ENCODE data around the gene GAK.

Gene GAK

GRCh38 chr4:949656-950055, 17.5 kb upstream of the GAK start:
- H3K4me3 ChIP-seq (ENCODE audit: low read depth, low read length), result no peak overlapping the region
- DNase-seq (ENCODE audit: low read depth), result no peak
- TF ChIP-seq CTCF (IDR thresholded peaks at IDR 0.05; ENCODE audit: low read depth, low read length), result no peak

GRCh38 chr4:948936-949300, 16.8 kb upstream of the GAK start:
- TF ChIP-seq MYC (IDR thresholded peaks at IDR 0.05; ENCODE audit: low read depth, low read length) (no peak), MAX (IDR thresholded peaks at IDR 0.05; ENCODE audit: low read depth, low read length) (no peak)
- no peak for DNase-seq (ENCODE audit: low read depth)
- H3K4me3 ChIP-seq (ENCODE audit: low read depth, low read length), result no peak overlapping the region

- DNase-seq (ENCODE audit: low read depth), result no peak
- no peak overlapping the region for H3K4me3 ChIP-seq (ENCODE audit: low read depth, low read length)
- TF ChIP-seq MYC (IDR thresholded peaks at IDR 0.05; ENCODE audit: low read depth, low read length) (no peak), POLR2A (IDR thresholded peaks at IDR 0.05; ENCODE audit: extremely low read depth, insufficient read length) (no peak), CTCF (IDR thresholded peaks at IDR 0.05; ENCODE audit: low read depth, low read length) (no peak), MAX (IDR thresholded peaks at IDR 0.05; ENCODE audit: low read depth, low read length) (no peak)
Measured at GRCh38 chr4:948101-948935, 16.2 kb upstream of the GAK start.

- no peak for TF ChIP-seq MAX (IDR thresholded peaks at IDR 0.05; ENCODE audit: low read depth, low read length)
- no peak for TF ChIP-seq POLR2A (IDR thresholded peaks at IDR 0.05; ENCODE audit: extremely low read depth, insufficient read length)
- no peak for TF ChIP-seq MYC (IDR thresholded peaks at IDR 0.05; ENCODE audit: low read depth, low read length)
- TF ChIP-seq CTCF (IDR thresholded peaks at IDR 0.05; ENCODE audit: low read depth, low read length), result no peak
- DNase-seq (ENCODE audit: low read depth), result no peak
- no peak overlapping the region for H3K4me3 ChIP-seq (ENCODE audit: low read depth, low read length)
Measured at GRCh38 chr4:947491-947971, 15.4 kb upstream of the GAK start.

GRCh38 chr4:946517-947471, 14.7 kb upstream of the GAK start:
- TF ChIP-seq POLR2A (IDR thresholded peaks at IDR 0.05; ENCODE audit: extremely low read depth, insufficient read length) (no peak), CTCF (IDR thresholded peaks at IDR 0.05; ENCODE audit: low read depth, low read length) (no peak), MAX (IDR thresholded peaks at IDR 0.05; ENCODE audit: low read depth, low read length) (no peak), MYC (IDR thresholded peaks at IDR 0.05; ENCODE audit: low read depth, low read length) (no peak)
- no peak overlapping the region for H3K4me3 ChIP-seq (ENCODE audit: low read depth, low read length)
- DNase-seq (ENCODE audit: low read depth), result no peak

GRCh38 chr4:946103-946450, 14.0 kb upstream of the GAK start:
- no peak for DNase-seq (ENCODE audit: low read depth)
- H3K4me3 ChIP-seq (ENCODE audit: low read depth, low read length), result no peak overlapping the region

More at GRCh38 chr4:946103-946450, 14.0 kb upstream of the GAK start:
- TF ChIP-seq POLR2A (IDR thresholded peaks at IDR 0.05; ENCODE audit: extremely low read depth, insufficient read length), result no peak
- no peak for TF ChIP-seq CTCF (IDR thresholded peaks at IDR 0.05; ENCODE audit: low read depth, low read length)
- no peak for TF ChIP-seq MAX (IDR thresholded peaks at IDR 0.05; ENCODE audit: low read depth, low read length)
- no peak for TF ChIP-seq MYC (IDR thresholded peaks at IDR 0.05; ENCODE audit: low read depth, low read length)

All from NB4 (cell line).